ENCODE data around the gene MICALL1. TPM values are rescaled to one million over a fixed set of nuclear protein-coding genes. Genes with fewer than 3 reads are reported as not detected.
A peak's percentile ranks its signal among the peaks of the same experiment; 100 is the strongest.

MICALL1 gene
- total and polyA plus RNA-seq, 7 experiments from 2014 or later = 2.2 to 40.0 (median 24.4) TPM

GRCh38 chr22:37930952-37931440 is 24.9 kb downstream of the MICALL1 start:
- ATAC-seq (no peak), DNase-seq (no peak)
- ChIA-PET CTCF (interaction anchor here (0.7 to 1.1 kb wide), 2 partner anchors 25 to 50 kb away, joined by 4 to 6 read pairs; partner anchors contain the start of gene MICALL1), POLR2A (interaction anchor here (1.2 kb wide), 1 partner anchor 34 kb away, joined by 3 read pairs; no protein-coding TSS in a partner anchor)
- H3K36me3 ChIP-seq (ENCODE audit: control insufficient read depth in 2 of 3, insufficient read depth in 3 of 3, low read length in 3 of 3) = peaks cover 0 to 52% (median 0%) of the 10 kb centered on the region in 3 experiments
- Mint-ChIP-seq H3K9me3 (no peaks in the 10 kb centered on the region), H3K27ac (peak overlapping the region in 4 of 9 donors; percentile 18 to 49 (median 40)), H3K36me3 (peaks cover 0 to 9% (median 3%) of the 10 kb centered on the region in 5 donors), H3K27me3 (no peaks in the 10 kb centered on the region), H3K4me3 (no peak overlapping the region), H3K4me1 (peaks cover 0 to 15% (median 8%) of the 10 kb centered on the region in 7 donors)
- H3K4me1 ChIP-seq (ENCODE audit: control insufficient read depth in 2 of 2, insufficient read depth in 2 of 2, low read length in 2 of 2) = peaks cover 0 to 4% of the 10 kb centered on the region in 2 donors
- H3K27ac ChIP-seq (ENCODE audit: low read depth, low read length) = no peak overlapping the region
- intact Hi-C loops (cut with micrococcal nuclease) = loop anchor here in 1 of 2 donors (5.0 to 10.0 kb wide), 3 partner anchors 34 to 326 kb away; partner anchors contain the start of gene GGA1
- H3K4me3 ChIP-seq (ENCODE audit: low read length) = no peak overlapping the region
- H3K27me3 ChIP-seq (ENCODE audit: control insufficient read depth in 2 of 2, insufficient read depth in 2 of 2, low read length in 2 of 2) = no peaks in the 10 kb centered on the region
- H3K9me3 ChIP-seq (ENCODE audit: control insufficient read depth in 2 of 3, low read length in 3 of 3) = no peaks in the 10 kb centered on the region

- Histone ChIP-seq H3K27ac (ENCODE audit: low read depth, low read length) (no peak overlapping the region), H3K27me3 (ENCODE audit: control insufficient read depth in 2 of 2, insufficient read depth in 2 of 2, low read length in 2 of 2) (no peaks in the 10 kb centered on the region), H3K36me3 (ENCODE audit: control insufficient read depth in 2 of 3, insufficient read depth in 3 of 3, low read length in 3 of 3) (peaks cover 0 to 44% (median 0%) of the 10 kb centered on the region in 3 experiments), H3K9me3 (ENCODE audit: control insufficient read depth in 2 of 3, low read length in 3 of 3) (no peaks in the 10 kb centered on the region), H3K4me1 (ENCODE audit: control insufficient read depth in 2 of 2, insufficient read depth in 2 of 2, low read length in 2 of 2) (peaks cover 0 to 4% of the 10 kb centered on the region in 2 donors), H3K4me3 (ENCODE audit: low read length) (no peak overlapping the region)
- intact Hi-C loops (cut with micrococcal nuclease) = loop anchor here (2.0 to 10.0 kb wide), 4 partner anchors 35 to 327 kb away; partner anchors contain the start of gene GGA1 (in 1 of the 2)
- Mint-ChIP-seq H3K36me3 (peaks cover 0 to 9% (median 3%) of the 10 kb centered on the region in 5 donors), H3K4me3 (no peak overlapping the region), H3K27me3 (no peaks in the 10 kb centered on the region), H3K27ac (no peak overlapping the region), H3K4me1 (peaks cover 0 to 15% (median 8%) of the 10 kb centered on the region in 7 donors), H3K9me3 (no peaks in the 10 kb centered on the region)
- ChIA-PET CTCF (interaction anchor here (0.6 to 2.4 kb wide), 3 partner anchors 51 to 114 kb away, joined by 3 to 17 read pairs (median 6); no protein-coding TSS in a partner anchor), POLR2A (interaction anchor here (1.8 kb wide), 1 partner anchor 26 kb away, joined by 10 read pairs; the partner anchor contains the start of gene MICALL1)
- DNase-seq (no peak), ATAC-seq (no peak)
Observed at GRCh38 chr22:37931893-37932389, 25.8 kb downstream of the MICALL1 start.

DNA sequence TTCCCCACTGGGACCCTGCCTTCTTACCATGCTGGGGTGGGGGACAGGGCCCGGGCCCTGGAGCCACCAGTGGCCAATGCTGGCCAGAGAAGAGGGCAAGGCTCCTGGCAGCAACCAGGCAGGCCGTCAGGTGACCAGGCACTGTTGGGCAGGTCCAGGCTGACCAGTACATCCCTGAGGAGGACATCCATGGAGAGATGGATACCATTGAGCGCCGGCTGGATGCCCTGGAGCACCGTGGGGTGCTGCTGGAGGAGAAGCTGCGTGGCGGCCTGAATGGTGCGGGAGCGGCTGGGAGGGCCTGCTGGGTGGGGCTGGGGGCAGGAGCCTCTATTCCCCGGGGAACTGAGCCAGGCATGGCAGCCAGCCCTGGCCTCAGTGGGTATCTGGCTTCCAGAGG is 26.3 kb downstream of the MICALL1 start:
- Mint-ChIP-seq H3K4me3 (no peak overlapping the region), H3K9me3 (no peaks in the 10 kb centered on the region), H3K27ac (no peak overlapping the region), H3K4me1 (peaks cover 0 to 15% (median 8%) of the 10 kb centered on the region in 7 donors), H3K27me3 (no peaks in the 10 kb centered on the region), H3K36me3 (peaks cover 0 to 9% (median 4%) of the 10 kb centered on the region in 5 donors)
- H3K4me3 ChIP-seq (ENCODE audit: low read length) = no peak overlapping the region
- no peaks in the 10 kb centered on the region for H3K27me3 ChIP-seq (ENCODE audit: control insufficient read depth in 2 of 2, insufficient read depth in 2 of 2, low read length in 2 of 2)
- ChIA-PET CTCF (interaction anchor here (0.6 to 2.4 kb wide), 3 partner anchors 69 to 114 kb away, joined by 3 to 17 read pairs (median 6); no protein-coding TSS in a partner anchor), POLR2A (interaction anchor here (1.8 kb wide), 1 partner anchor 27 kb away, joined by 10 read pairs; the partner anchor contains the start of gene MICALL1)
- intact Hi-C loops (cut with micrococcal nuclease) = loop anchor here (2.0 to 10.0 kb wide), 4 partner anchors 35 to 328 kb away; partner anchors contain the start of gene GGA1 (in 1 of the 2)
- DNase-seq (no peak), ATAC-seq (no peak)
- no peaks in the 10 kb centered on the region for H3K9me3 ChIP-seq (ENCODE audit: control insufficient read depth in 2 of 3, low read length in 3 of 3)
- peaks cover 0 to 4% of the 10 kb centered on the region in 2 donors for H3K4me1 ChIP-seq (ENCODE audit: control insufficient read depth in 2 of 2, insufficient read depth in 2 of 2, low read length in 2 of 2)
- H3K36me3 ChIP-seq (ENCODE audit: control insufficient read depth in 2 of 3, insufficient read depth in 3 of 3, low read length in 3 of 3) = peaks cover 0 to 42% (median 0%) of the 10 kb centered on the region in 3 experiments
- no peak overlapping the region for H3K27ac ChIP-seq (ENCODE audit: low read depth, low read length)

DNA sequence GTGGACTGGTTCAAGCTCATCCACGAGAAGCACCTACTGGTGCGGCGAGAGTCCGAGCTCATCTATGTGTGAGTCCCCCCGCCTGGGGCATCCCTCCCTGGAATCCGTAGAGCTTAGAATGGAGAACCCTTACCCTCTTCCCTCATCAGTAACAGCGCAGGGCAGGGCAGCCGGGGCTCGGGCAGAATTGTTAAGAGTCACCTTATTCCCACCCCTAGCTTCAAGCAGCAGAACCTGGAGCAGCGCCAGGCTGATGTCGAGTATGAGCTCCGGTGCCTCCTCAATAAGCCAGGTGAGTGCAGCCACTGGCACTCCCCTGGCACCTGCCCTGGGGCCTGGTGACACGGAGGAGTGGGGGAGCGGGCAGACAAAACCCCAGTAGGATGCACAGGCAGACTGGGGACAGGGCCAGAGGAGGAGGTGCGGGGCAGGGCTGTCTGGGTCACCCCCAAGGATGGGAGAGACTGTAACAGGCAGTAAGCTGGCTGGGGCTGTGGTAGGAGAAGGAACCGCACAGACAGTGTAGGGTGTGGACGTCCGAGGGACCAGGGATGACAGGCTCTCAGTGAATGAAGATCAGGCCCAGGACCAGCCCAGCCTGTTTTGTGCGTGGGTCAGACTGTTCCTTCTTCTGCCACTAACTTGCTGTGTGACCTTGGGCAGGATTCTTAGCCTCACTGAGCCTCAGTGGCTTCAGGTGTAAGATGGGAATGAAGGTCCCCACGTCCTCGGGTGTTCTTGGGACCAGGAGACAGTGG is 26.9 kb downstream of the MICALL1 start:
- Mint-ChIP-seq H3K27me3 (no peaks in the 10 kb centered on the region), H3K27ac (peak overlapping the region in 1 of 9 donors; percentile 56), H3K9me3 (no peaks in the 10 kb centered on the region), H3K4me1 (peaks cover 0 to 15% (median 8%) of the 10 kb centered on the region in 7 donors), H3K36me3 (peaks cover 0 to 9% (median 7%) of the 10 kb centered on the region in 5 donors), H3K4me3 (no peak overlapping the region)
- POLR2A ChIA-PET = interaction anchor here (1.8 kb wide), 1 partner anchor 27 kb away, joined by 10 read pairs; the partner anchor contains the start of gene MICALL1
- Histone ChIP-seq H3K36me3 (ENCODE audit: control insufficient read depth in 2 of 3, insufficient read depth in 3 of 3, low read length in 3 of 3) (peaks cover 0 to 41% (median 0%) of the 10 kb centered on the region in 3 experiments), H3K27ac (ENCODE audit: low read depth, low read length) (no peak overlapping the region), H3K4me3 (ENCODE audit: low read length) (no peak overlapping the region), H3K9me3 (ENCODE audit: control insufficient read depth in 2 of 3, low read length in 3 of 3) (no peaks in the 10 kb centered on the region), H3K4me1 (ENCODE audit: control insufficient read depth in 2 of 2, insufficient read depth in 2 of 2, low read length in 2 of 2) (peaks cover 0 to 4% of the 10 kb centered on the region in 2 donors), H3K27me3 (ENCODE audit: control insufficient read depth in 2 of 2, insufficient read depth in 2 of 2, low read length in 2 of 2) (no peaks in the 10 kb centered on the region)
- no peak for DNase-seq
- intact Hi-C loops (cut with micrococcal nuclease) = loop anchor here (2.0 to 10.0 kb wide), 4 partner anchors 36 to 328 kb away; partner anchors contain the start of gene GGA1 (in 1 of the 2)
- CTCF ChIA-PET = interaction anchor here (0.6 to 2.4 kb wide), 4 partner anchors 52 to 115 kb away, joined by 3 to 17 read pairs (median 4); no protein-coding TSS in a partner anchor
- ATAC-seq = no peak

DNA sequence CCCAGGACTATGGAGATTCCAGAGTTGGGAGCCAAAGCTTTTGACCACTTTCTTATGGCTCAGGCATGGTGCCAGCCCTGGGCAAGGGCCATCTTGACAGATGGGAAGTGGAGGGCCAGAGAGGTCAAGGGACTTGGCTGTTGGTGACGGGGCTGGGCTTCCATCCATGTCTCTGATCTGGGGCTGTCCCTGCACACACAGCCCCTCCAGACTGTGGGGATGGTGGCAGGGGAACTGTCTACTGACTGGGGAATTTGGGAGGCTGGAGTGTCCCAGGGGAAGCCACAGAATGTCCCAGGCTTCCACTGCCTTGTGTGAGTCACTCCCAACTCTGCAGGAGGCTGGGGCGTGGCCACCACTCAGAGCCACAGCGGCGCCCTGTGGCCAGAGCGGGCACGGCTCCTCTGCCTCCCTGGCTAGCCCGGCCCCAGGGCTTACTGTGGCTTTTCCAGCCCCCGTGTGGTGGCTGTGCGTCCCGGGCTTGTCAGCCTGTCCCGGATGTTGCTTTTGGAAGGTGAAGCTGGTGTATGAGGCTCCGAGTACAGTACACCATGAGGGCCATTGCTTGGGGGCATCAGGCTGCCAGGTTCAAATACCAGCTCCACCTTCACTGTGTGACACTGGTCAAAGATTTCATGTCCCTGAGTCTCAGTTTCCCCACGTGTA is 27.7 kb downstream of the MICALL1 start:
- H3K4me1 Mint-ChIP-seq = peaks cover 0 to 15% (median 8%) of the 10 kb centered on the region in 7 donors
- H3K27me3 Mint-ChIP-seq = no peaks in the 10 kb centered on the region
- H3K4me1 ChIP-seq (ENCODE audit: control insufficient read depth in 2 of 2, insufficient read depth in 2 of 2, low read length in 2 of 2) = peaks cover 0 to 4% of the 10 kb centered on the region in 2 donors
- no peaks in the 10 kb centered on the region for H3K9me3 Mint-ChIP-seq
- peaks cover 0 to 9% (median 4%) of the 10 kb centered on the region in 5 donors for H3K36me3 Mint-ChIP-seq
- peaks cover 0 to 39% (median 0%) of the 10 kb centered on the region in 3 experiments for H3K36me3 ChIP-seq (ENCODE audit: control insufficient read depth in 2 of 3, insufficient read depth in 3 of 3, low read length in 3 of 3)
- intact Hi-C loops (cut with micrococcal nuclease) = loop anchor here (1.0 to 10.0 kb wide), 10 partner anchors 14 to 329 kb away; partner anchors contain the start of genes C22orf23 (in 1 of the 2), GGA1 (in 1 of the 2), MICALL1 (in 1 of the 2) and POLR2F (in 1 of the 2)
- H3K27ac Mint-ChIP-seq = peak overlapping the region in 1 of 9 donors; percentile 7
- ATAC-seq (peak; percentile 100), DNase-seq (peak; percentile 50 to 89 (median 71))
- CTCF ChIA-PET = interaction anchor here (0.7 to 2.4 kb wide), 6 partner anchors 10 to 116 kb away, joined by 3 to 17 read pairs (median 4); no protein-coding TSS in a partner anchor
- H3K9me3 ChIP-seq (ENCODE audit: control insufficient read depth in 2 of 3, low read length in 3 of 3) = no peaks in the 10 kb centered on the region
- H3K4me3 ChIP-seq (ENCODE audit: low read length) = no peak overlapping the region
- H3K27ac ChIP-seq (ENCODE audit: low read depth, low read length) = no peak overlapping the region
- no peaks in the 10 kb centered on the region for H3K27me3 ChIP-seq (ENCODE audit: control insufficient read depth in 2 of 2, insufficient read depth in 2 of 2, low read length in 2 of 2)
- no peak overlapping the region for H3K4me3 Mint-ChIP-seq
- POLR2A ChIA-PET = interaction anchor here (1.8 kb wide), 1 partner anchor 28 kb away, joined by 10 read pairs; the partner anchor contains the start of gene MICALL1

All from naive thymus-derived CD4-positive, alpha-beta T cell (primary cell).